GM10266 (cell line): Measurements from ENCODE around the gene FAM53B.

ENCODE experiments used
- DNase-seq: peaks from one replicate; pipeline ENCODE4 v3.0.0; 2012; ENCODE audit errors: extremely low spot score
- TF ChIP-seq, protein P1 (sequence below): IDR thresholded peaks from 2 replicates; pipeline ENCODE4 v1.5.1; 2012; ENCODE audit warnings: mild to moderate bottlenecking, low read depth; ENCODE audit not compliant: control insufficient read depth, insufficient read depth; ENCODE audit errors: missing control alignments

FAM53B gene

DNA sequence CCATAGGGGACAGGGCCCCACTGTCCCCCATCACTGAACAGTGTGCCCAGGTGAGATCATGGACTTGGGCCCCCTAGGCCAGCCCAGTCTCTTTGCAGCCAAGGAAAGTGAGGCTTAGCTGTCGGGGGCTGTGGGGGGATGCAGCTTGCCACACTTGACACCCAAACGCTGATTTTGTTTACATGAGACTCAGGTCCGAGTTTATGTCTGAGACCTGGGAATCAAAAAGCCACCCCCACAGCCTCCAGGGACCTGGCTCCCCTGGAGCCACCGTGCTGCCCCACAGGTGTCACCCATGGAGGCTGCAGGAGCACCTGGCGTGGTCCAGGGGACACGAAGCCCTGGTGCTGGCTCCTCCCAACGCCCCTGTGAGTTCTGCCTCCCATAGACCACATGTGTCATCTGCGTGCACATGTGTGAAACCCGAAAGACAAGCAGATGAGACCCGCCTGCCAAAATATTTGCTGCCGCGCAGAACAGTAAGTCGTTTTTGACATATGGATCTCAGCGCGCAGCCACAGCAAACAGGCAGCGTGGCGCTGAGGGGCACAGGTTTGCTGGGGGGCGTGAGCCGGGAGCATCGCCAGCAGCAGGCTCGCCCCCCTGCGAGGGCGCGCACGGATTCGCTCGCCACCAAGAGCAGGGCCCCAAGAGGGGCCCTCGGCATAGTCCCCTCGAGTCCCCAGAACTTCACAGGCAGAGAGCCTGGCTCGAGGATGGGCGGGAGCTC, 170.3 kb downstream of the FAM53B start:
- no peak for DNase-seq
- TF ChIP-seq, protein P1, sequence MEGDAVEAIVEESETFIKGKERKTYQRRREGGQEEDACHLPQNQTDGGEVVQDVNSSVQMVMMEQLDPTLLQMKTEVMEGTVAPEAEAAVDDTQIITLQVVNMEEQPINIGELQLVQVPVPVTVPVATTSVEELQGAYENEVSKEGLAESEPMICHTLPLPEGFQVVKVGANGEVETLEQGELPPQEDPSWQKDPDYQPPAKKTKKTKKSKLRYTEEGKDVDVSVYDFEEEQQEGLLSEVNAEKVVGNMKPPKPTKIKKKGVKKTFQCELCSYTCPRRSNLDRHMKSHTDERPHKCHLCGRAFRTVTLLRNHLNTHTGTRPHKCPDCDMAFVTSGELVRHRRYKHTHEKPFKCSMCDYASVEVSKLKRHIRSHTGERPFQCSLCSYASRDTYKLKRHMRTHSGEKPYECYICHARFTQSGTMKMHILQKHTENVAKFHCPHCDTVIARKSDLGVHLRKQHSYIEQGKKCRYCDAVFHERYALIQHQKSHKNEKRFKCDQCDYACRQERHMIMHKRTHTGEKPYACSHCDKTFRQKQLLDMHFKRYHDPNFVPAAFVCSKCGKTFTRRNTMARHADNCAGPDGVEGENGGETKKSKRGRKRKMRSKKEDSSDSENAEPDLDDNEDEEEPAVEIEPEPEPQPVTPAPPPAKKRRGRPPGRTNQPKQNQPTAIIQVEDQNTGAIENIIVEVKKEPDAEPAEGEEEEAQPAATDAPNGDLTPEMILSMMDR = no peak

DNA sequence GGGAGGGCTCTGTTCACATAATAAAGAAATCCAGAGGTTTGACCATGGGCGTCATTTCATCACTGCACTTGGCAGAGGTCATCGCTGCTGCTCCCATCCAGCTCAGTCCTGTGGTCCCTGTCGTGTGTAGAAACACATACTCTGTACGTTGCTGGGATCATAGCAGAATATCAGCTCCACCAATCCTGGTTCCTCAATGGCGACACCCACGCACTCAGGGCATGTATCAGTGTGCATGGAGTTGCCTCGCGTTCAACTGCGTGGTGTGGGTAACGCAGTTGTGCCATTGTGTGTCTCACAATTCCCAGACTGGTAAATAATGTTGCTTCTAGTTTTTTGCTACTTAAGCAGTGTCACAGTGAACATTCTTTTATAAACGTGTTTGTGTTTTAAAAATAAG, 171.4 kb downstream of the FAM53B start:
- no peak for DNase-seq

DNA sequence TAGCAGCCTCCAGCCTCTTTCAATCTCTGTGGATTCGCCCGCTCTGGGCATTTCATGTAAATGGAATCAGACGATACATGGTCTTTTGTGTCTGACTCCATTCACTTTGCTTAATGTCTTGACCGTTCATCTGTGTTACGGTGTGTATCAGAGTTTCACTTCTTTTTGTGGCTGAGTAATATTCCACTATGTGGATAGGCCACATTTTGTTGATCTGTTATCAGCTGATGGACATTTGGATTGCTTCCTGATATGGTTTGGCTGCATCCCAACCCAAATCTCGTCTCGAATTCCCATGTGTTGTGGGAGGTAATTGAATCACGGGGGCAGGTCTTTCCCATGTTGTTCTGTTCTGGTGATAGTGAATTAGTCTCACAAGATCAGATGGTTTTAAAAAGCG, 173.5 kb downstream of the FAM53B start:
- TF ChIP-seq, protein P1 = no peak
- no peak for DNase-seq

More for the DNA sequence above, 171.4 kb downstream of the FAM53B start:
- TF ChIP-seq, protein P1 = no peak

DNA sequence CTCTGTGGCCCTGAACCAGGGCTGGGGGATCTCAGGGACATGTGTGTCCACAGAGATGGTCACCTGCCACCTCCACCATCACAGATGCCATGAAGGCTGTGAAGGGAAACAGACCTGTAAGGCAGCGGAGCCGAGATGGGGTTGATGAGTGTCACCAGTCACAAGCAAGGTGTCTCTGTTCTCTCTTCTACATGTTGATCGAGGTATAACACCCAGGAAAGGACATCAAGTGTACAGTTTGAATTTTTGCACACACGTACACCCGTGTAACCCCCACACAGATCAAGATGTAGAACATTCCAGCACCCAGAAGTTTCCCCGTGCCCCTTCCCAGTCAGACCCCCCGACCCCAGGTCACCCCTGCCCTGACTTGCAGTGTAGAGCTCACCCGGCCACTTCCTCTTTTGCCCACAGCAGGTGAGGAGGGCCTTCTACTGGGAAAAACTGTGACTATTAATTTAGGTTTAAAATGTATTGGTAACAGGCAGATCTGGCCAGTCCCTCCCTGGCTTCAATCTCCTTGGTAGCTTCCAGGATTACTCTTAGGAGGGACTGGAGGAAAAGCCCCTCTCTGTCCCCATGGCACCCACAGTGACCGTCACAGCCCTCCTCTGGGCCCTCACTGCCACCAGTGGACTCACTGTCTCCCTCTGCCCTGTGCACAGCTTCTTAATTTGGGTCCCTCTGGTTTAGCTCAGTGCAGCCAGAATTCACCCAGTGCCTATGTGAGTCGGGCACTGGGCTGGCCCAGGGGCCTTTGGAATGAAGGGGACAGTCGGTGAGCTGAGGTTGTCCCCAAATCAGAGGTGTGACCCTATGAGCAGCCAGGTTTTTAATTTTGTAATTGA, 174.3 kb downstream of the FAM53B start:
- no peak for DNase-seq
- TF ChIP-seq, protein P1 = no peak
